Measurements from ENCODE around the gene TMEM181.

The TMEM181 gene

DNA sequence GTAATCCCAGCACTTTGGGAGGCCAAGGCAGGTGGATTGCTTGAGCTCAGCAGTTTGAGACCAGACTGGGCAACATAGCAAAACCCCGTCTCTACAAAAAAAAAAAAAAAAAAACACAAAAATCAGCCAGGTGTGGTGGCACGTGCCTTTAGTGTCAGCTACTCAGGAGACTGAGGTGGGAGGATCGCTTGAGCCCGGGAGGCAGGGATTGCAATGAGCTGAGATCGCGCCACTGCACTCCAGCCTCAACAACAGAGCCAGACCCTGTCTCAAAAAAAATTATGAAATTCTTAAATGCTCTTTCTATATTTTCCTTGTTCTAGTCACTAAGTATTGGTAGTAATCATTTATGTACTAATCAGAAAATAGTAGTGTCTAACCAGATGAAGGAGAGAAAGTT lies 120.6 kb downstream of the TMEM181 start:
- in situ Hi-C loops (cut with HindIII; ENCODE audit: low sequenced_read_pairs) = no loop called here

DNA sequence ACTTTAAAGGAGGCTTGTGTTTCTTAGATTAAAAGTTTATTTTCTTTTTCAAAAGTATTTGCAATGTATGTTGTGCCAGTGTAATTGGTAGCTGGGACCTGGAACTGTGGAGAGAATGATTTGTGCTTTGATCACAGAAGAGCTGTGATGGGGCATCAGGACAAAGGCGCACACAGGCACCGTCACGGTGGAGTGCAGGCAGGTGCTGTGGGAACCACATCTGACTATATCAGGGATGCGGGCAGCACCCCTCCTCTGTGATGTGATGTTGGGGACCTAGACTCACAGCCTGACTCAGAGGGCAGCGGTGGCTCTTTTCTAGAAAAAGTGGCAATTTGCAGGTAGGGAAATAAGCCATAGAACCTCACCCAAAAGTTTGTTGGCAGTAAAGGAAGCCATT lies 124.4 kb downstream of the TMEM181 start:
- in situ Hi-C loops (cut with HindIII; ENCODE audit: low sequenced_read_pairs) = no loop called here

DNA sequence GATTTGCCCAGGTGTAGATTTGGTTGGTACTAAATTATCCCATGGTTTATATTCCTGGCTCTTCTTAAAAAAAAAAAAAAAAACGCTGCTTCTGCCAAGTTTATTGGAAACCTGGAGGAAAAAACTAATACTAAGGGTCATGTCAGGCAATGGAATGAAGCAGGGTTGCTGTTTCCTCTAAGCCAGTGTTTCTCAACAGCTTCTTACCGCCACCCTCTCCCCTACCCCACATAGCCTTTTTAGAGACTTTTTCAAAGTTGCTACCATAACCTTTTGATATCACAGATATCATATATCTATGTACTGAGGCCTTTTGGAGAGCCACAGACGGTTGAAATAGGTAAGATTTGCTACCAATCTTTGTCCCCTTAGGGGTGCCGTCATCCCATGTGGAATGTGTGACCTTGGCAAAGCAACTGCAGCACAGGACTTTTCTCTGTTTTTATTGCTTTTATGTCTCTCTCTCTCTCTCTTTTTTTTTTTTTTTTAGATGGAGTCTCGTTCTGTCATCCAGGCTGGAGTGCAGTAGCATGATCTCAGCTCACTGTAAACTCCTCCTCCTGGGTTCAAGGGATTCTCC lies 124.9 kb downstream of the TMEM181 start:
- in situ Hi-C loops (cut with HindIII; ENCODE audit: low sequenced_read_pairs) = no loop called here
